Upper lobe of left lung (tissue), 6 donors: ENCODE measurements around the gene POFUT1. TPM values are rescaled to one million over a fixed set of nuclear protein-coding genes. Genes with fewer than 3 reads are reported as not detected.
"Not testable (repeated sequence)": the region's sequence is repeated elsewhere in the genome, so short reads cannot be mapped to it uniquely, and the experiment has no call there.

ENCODE experiments used
- ATAC-seq, 2 donors: fragments of 200-7000 bp; cut with Tn5 transposase; one replicate each; pipeline ENCODE4 v1.9.1; 2022; ENCODE audit warnings: mild to moderate bottlenecking in 2 of 2, moderate library complexity in 2 of 2; ENCODE audit not compliant: low FRiP score in 2 of 2
- DNase-seq, 2 donors: peaks; one replicate each; pipeline ENCODE4 v3.0.0-alpha.2; 2019 to 2020
- H3K27ac ChIP-seq, 4 donors: fragments of 200-600 bp; sonication (generic); one replicate each; pipeline ENCODE4 v1.5.1; 2016 to 2019
- H3K27me3 ChIP-seq, 4 donors: fragments of 200-600 bp; sonication (generic); one replicate each; pipeline ENCODE4 v1.5.1; 2017 to 2019
- H3K36me3 ChIP-seq, 4 donors: fragments of 200-600 bp; sonication (generic); one replicate each; pipeline ENCODE4 v1.5.1; 2016 to 2019
- H3K4me1 ChIP-seq, 4 donors: fragments of 200-600 bp; sonication (generic); one replicate each; pipeline ENCODE4 v1.5.1; 2018 to 2019
- H3K4me3 ChIP-seq, 4 donors: fragments of 200-600 bp; sonication (generic); one replicate each; pipeline ENCODE4 v1.5.1; 2017 to 2019; ENCODE audit warnings: mild to moderate bottlenecking in 2 of 4, moderate library complexity in 1 of 4
- H3K9me3 ChIP-seq, 4 donors: fragments of 200-600 bp; sonication (generic); one replicate each; pipeline ENCODE4 v1.5.1; 2018 to 2019
- EP300 ChIP-seq, 4 donors: sonication (generic); formaldehyde crosslinking; IDR thresholded peaks; one replicate each; pipeline ENCODE4 v1.5.1; 2017; ENCODE audit warnings: antibody characterized with exemption in 4 of 4, control low read depth in 2 of 4
- POLR2A ChIP-seq, 4 donors: fragments of 450-650 bp; IDR thresholded peaks; one replicate each; pipeline ENCODE4 v1.5.1; 2016 to 2017; ENCODE audit warnings: antibody characterized with exemption in 4 of 4, mild to moderate bottlenecking in 2 of 4
- POLR2AphosphoS5 ChIP-seq, 2 donors: sonication (generic); formaldehyde crosslinking; IDR thresholded peaks; one replicate each; pipeline ENCODE4 v1.5.1; 2017; ENCODE audit warnings: antibody characterized with exemption in 2 of 2
- WGBS, 2 donors: methylation state at CpG; one replicate each; pipeline ENCODE4 v1.1.5; 2017 to 2018; 5-methylcytosine and 5-hydroxymethylcytosine counted together
- total RNA-seq, 6 donors: library from RNA; depleted of rRNA in 4 of 6; stranded (reverse); fragments of >200 nt in 4 of 6; gene quantifications; one replicate each; pipeline versions ENCODE4 v1.1.0 to v1.2.1, GENCODE V29; 2016 to 2021
- TF ChIP-seq, protein P1 (sequence below), 6 experiments: fragments of 450-650 bp in 4 of 6; fragments of 200-600 bp in 2 of 6; sonication (generic) in 2 of 6; IDR thresholded peaks; one replicate each; pipeline ENCODE4 v1.5.1; 2016 to 2019; ENCODE audit warnings: antibody characterized with exemption in 6 of 6
- donor health status: DM: no; HTN: no; CAD: no; lungs with moderate emphysema.
- donor health status: DM: no; HTN: yes; CAD: no; lungs with severe emphysema.

POFUT1 gene
- total RNA-seq, 6 donors from 2014 or later = 12.6 to 31.5 (median 26.5) TPM

DNA sequence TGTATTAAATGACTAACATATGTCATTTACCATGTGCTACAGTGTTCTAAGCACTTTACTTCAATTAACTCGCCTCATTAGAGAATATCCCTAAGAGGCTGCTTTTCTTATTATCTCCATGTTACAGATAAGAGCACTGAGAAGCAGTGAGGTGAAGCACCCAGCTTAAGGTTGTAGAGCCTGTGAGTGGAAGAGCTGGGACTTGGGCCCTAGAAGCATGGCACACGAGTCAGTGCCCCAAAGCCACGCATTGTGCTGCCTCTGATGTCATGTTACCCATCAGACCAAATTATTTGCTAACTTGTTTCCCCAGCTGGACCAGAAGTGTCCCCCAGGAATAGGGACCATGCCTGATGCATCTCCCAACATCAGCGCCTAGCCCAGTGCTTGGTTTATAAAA lies 34.1 kb downstream of the POFUT1 start:
- H3K36me3 ChIP-seq = peaks cover 0 to 5% (median 2%) of the 10 kb centered on the region in 4 donors
- DNase-seq = no peak
- H3K27me3 ChIP-seq = no peaks in the 10 kb centered on the region
- H3K4me1 ChIP-seq = no peaks in the 10 kb centered on the region
- TF ChIP-seq POLR2AphosphoS5 (IDR thresholded peaks at IDR 0.05) (no peak), EP300 (IDR thresholded peaks at IDR 0.05) (no peak), POLR2A (IDR thresholded peaks at IDR 0.05) (no peak)
- TF ChIP-seq, protein P1, sequence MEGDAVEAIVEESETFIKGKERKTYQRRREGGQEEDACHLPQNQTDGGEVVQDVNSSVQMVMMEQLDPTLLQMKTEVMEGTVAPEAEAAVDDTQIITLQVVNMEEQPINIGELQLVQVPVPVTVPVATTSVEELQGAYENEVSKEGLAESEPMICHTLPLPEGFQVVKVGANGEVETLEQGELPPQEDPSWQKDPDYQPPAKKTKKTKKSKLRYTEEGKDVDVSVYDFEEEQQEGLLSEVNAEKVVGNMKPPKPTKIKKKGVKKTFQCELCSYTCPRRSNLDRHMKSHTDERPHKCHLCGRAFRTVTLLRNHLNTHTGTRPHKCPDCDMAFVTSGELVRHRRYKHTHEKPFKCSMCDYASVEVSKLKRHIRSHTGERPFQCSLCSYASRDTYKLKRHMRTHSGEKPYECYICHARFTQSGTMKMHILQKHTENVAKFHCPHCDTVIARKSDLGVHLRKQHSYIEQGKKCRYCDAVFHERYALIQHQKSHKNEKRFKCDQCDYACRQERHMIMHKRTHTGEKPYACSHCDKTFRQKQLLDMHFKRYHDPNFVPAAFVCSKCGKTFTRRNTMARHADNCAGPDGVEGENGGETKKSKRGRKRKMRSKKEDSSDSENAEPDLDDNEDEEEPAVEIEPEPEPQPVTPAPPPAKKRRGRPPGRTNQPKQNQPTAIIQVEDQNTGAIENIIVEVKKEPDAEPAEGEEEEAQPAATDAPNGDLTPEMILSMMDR (IDR thresholded peaks at IDR 0.05) = no peak
- whole genome bisulfite sequencing, 2 donors = 83 to 95% methylated on average over 3 to 4 of the region's 4 CpGs
- no peak for ATAC-seq
- no peak overlapping the region for H3K27ac ChIP-seq
- no peaks in the 10 kb centered on the region for H3K9me3 ChIP-seq
- H3K4me3 ChIP-seq = no peak overlapping the region

DNA sequence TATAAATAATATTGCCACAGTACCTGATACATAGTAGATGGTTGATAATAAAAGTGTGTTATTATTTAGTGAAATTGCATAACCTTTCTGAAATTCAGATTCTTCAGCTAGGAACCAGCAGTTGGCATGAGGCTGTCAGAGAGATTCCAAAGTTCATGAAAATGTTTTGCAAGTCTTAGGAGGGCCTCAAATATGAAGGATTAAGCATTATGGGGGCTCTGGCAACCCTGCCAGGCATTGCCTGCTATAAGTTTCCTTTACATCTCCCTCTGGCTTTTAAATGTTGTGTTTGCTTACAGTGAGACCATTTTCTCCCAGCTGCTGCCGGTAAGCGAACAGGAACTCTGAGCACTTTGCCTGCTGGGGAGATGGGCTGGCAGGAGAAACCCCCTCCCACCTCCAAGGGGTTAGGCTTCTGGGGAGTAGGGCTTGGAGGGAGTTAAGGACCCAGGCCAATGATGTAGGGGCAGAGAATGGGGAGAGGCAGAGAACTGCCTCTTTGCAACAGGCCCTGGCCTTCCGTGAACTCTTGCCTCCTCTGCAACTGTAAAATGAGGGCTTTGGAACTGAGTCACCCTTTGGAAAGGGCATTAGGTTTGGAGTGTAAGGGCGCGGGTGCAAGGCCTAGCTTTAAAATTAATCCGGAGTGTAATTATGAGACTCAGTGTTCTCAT lies 36.6 kb downstream of the POFUT1 start:
- DNase-seq (no peak), ATAC-seq (no peak)
- TF ChIP-seq POLR2AphosphoS5 (IDR thresholded peaks at IDR 0.05) = no peak
- TF ChIP-seq, protein P1 (IDR thresholded peaks at IDR 0.05) = no peak
- no peak for TF ChIP-seq POLR2A (IDR thresholded peaks at IDR 0.05)
- no peak for TF ChIP-seq EP300 (IDR thresholded peaks at IDR 0.05)
- H3K4me1 ChIP-seq = no peaks in the 10 kb centered on the region
- no peaks in the 10 kb centered on the region for H3K27me3 ChIP-seq
- no peaks in the 10 kb centered on the region for H3K36me3 ChIP-seq
- 91% methylated on average over 6 of the region's 6 CpGs for WGBS, 2 donors
- no peak overlapping the region for H3K27ac ChIP-seq
- no peak overlapping the region for H3K4me3 ChIP-seq
- H3K9me3 ChIP-seq = no peaks in the 10 kb centered on the region

DNA sequence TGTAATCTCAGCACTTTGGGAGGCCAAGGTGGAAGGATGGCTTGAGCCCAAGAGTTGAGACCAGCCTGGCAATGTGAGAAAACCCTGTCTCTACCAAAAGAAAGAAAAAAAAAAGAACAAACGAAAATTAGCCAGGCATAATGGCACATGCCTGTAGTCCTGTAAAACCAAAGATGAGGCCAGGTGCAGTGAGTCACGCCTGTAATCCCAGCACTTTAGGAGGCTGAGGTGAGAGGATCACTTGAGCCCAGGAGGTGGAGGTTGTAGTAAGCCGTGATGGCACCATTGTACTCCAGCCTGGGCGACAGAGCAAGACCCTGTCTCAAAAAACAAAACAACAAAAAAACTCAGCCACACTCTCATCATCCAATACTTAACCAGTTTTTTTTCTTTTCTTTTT lies 37.3 kb downstream of the POFUT1 start:
- ATAC-seq = no peak
- DNase-seq = no peak
- Histone ChIP-seq H3K27ac (no peak overlapping the region), H3K9me3 (no peaks in the 10 kb centered on the region), H3K4me3 (no peak overlapping the region), H3K4me1 (no peaks in the 10 kb centered on the region), H3K27me3 (no peaks in the 10 kb centered on the region), H3K36me3 (no peaks in the 10 kb centered on the region)
- WGBS, 2 donors = 87% methylated on average over 4 of the region's 4 CpGs
- TF ChIP-seq EP300 (IDR thresholded peaks at IDR 0.05) (no peak), POLR2AphosphoS5 (IDR thresholded peaks at IDR 0.05) (no peak), POLR2A (IDR thresholded peaks at IDR 0.05) (no peak)
- TF ChIP-seq, protein P1 (IDR thresholded peaks at IDR 0.05) = no peak

DNA sequence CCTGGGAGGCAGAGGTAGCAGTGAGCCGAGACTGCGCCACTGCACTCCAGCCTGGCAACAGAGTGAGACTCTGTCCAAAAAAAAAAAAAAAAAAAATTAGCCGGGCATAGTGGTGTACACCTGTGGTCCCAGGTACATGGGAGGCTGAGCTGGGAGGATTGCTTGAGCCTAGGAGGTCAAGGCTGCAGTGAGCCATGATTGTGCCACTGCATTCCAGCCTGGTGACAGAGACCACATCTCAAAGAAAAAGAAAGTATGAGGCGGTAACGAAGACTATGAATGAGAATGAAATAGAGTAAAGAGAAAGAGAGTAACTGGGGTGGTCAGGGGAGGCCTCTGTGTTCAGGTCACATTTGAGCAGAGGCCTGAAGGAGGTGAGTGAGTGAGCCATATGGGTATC lies 38.5 kb downstream of the POFUT1 start:
- not testable (repeated sequence) for H3K4me3 ChIP-seq, H3K4me1 ChIP-seq, H3K27me3 ChIP-seq, H3K27ac ChIP-seq, H3K9me3 ChIP-seq, H3K36me3 ChIP-seq, ATAC-seq, DNase-seq
- 89 to 92% methylated on average over 5 of the region's 5 CpGs for WGBS, 2 donors

DNA sequence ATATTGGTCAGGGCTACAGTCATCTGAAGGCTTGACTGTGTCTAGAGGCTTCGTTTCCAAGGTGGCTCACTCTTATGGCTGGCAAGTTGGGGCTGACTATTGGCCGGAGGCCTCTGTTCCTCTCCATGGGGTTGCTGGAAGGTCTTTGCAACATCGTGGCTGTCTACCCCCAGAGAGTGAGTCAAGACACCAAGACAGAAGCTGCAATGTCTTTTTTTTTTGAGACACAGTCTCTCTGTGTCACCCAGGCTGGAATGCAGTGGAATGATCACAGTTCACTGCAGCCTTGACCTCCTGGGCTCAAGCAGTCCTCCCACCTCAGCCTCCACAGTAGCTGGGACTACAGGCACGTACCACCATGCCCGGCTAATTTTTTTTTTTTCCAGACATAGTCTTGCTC lies 40.4 kb downstream of the POFUT1 start:
- H3K4me1 ChIP-seq = no peaks in the 10 kb centered on the region
- no peak overlapping the region for H3K4me3 ChIP-seq
- WGBS, 2 donors = 73 to 96% methylated on average over 5 of the region's 5 CpGs
- no peaks in the 10 kb centered on the region for H3K9me3 ChIP-seq
- H3K27ac ChIP-seq = no peak overlapping the region
- TF ChIP-seq, protein P1 (IDR thresholded peaks at IDR 0.05) = no peak
- no peak for TF ChIP-seq EP300 (IDR thresholded peaks at IDR 0.05)
- no peak for TF ChIP-seq POLR2A (IDR thresholded peaks at IDR 0.05)
- no peak for TF ChIP-seq POLR2AphosphoS5 (IDR thresholded peaks at IDR 0.05)
- H3K27me3 ChIP-seq = no peaks in the 10 kb centered on the region
- H3K36me3 ChIP-seq = no peaks in the 10 kb centered on the region
- no peak for ATAC-seq
- DNase-seq = no peak
